HCT116 (cell line): Measurements from ENCODE around the gene TOR4A. TPM values are rescaled to one million over a fixed set of nuclear protein-coding genes. Genes with fewer than 3 reads are reported as not detected.

Experiments
- ATAC-seq: fragments of 200-7000 bp; cut with Tn5 transposase; 2 replicates; pipeline ENCODE4 v1.9.1; 2020; ENCODE audit warnings: mild to moderate bottlenecking, moderate library complexity
- BruUV-seq: library from RNA; stranded (reverse); fragments of 400-500 nt; replicated peaks from 2 replicates; lab custom pipeline; 2021; lab: Mats Ljungman, UMichigan
- CTCF ChIA-PET: fragments of 300-600 bp; sonication (Branson Sonifier 250); formaldehyde crosslinking; loops from one replicate; lab custom pipeline; 2021; ENCODE audit warnings: antibody characterized with exemption; lab: Charles Lee
- POLR2A ChIA-PET: fragments of 300-600, 350-600 bp; sonication (Branson Sonifier 250); formaldehyde crosslinking; loops from one replicate; lab custom pipeline; 2021; ENCODE audit warnings: antibody characterized with exemption; lab: Charles Lee
- RAD21 ChIA-PET, 2 experiments: fragments of 300-600 bp; sonication (Branson Sonifier 250); formaldehyde crosslinking; loops; one replicate each; lab custom pipeline; 2023; ENCODE audit warnings: low total read pairs in 2 of 2; ENCODE audit not compliant: uncharacterized antibody in 2 of 2, unreplicated experiment in 2 of 2, low non-redundant PET in 1 of 2; lab: Charles Lee
- DNase-seq: peaks from one replicate; pipeline ENCODE4 v3.0.0-alpha.2; 2010; ENCODE audit warnings: low read depth, low spot score
- H2AFZ ChIP-seq: fragments of 200-600 bp; shearing (Covaris generic), sonication (generic); 2 replicates; pipeline ENCODE4 v1.6.1; 2017; ENCODE audit warnings: low read depth, mixed run types, mixed read lengths, antibody characterized with exemption, low read length; ENCODE audit not compliant: poor library complexity, severe bottlenecking
- H3K27ac ChIP-seq: 2 replicates; pipeline ENCODE4 v1.5.1; 2012; ENCODE audit warnings: low read depth, low read length
- H3K27me3 ChIP-seq: fragments of 200-600 bp; sonication (generic); 2 replicates; pipeline ENCODE4 v1.6.1; 2016; ENCODE audit warnings: mixed run types, low read length, mixed read lengths; ENCODE audit not compliant: insufficient read depth
- H3K36me3 ChIP-seq, 2 experiments: fragments of 200-500 bp in 1 of 2; fragments of 200-600 bp in 1 of 2; sonication (Bioruptor generic) in 1 of 2; sonication (generic) in 1 of 2; 2 replicates each; pipeline versions ENCODE4 v1.5.1 to v1.6.1; 2014 to 2016; ENCODE audit warnings: low read length in 2 of 2, inconsistent platforms in 1 of 2, mixed read lengths in 1 of 2, mixed run types in 1 of 2; ENCODE audit not compliant: insufficient read depth in 2 of 2, control insufficient read depth in 1 of 2
- H3K4me1 ChIP-seq, 2 experiments: fragments of 200-600 bp in 1 of 2; sonication (generic) in 1 of 2; 2 replicates each; pipeline versions ENCODE4 v1.5.1 to v1.6.1; 2012 to 2017; ENCODE audit warnings: low read length in 2 of 2, inconsistent platforms in 1 of 2, mild to moderate bottlenecking in 1 of 2, mixed read lengths in 1 of 2, mixed run types in 1 of 2, moderate library complexity in 1 of 2; ENCODE audit not compliant: insufficient read depth in 2 of 2, control insufficient read depth in 1 of 2
- H3K4me2 ChIP-seq: fragments of 200-600 bp; sonication (generic); 2 replicates; pipeline ENCODE4 v1.6.1; 2017; ENCODE audit warnings: mixed run types, low read length, mixed read lengths
- H3K4me3 ChIP-seq, 2 experiments: fragments of 200-600 bp in 1 of 2; sonication (generic) in 1 of 2; replicated peaks in 1 of 2; 2 replicates each; pipeline ENCODE4 v1.5.1; 2011 to 2016; ENCODE audit warnings: low read length in 2 of 2, control low read depth in 1 of 2, low read depth in 1 of 2, mild to moderate bottlenecking in 1 of 2, mixed read lengths in 1 of 2, mixed run types in 1 of 2
- H3K79me2 ChIP-seq: fragments of 200-600 bp; sonication (generic); 2 replicates; pipeline ENCODE4 v1.6.1; 2017; ENCODE audit warnings: mild to moderate bottlenecking, mixed run types, low read length, moderate library complexity, mixed read lengths; ENCODE audit not compliant: insufficient read depth
- H3K9ac ChIP-seq: fragments of 200-600 bp; sonication (generic); 2 replicates; pipeline ENCODE4 v1.6.1; 2016; ENCODE audit warnings: low read length, mixed read lengths
- H3K9me2 ChIP-seq: fragments of 200-600 bp; sonication (generic), shearing (Covaris generic); 2 replicates; pipeline ENCODE4 v1.6.1; 2017; ENCODE audit warnings: mixed run types, mild to moderate bottlenecking, moderate library complexity; ENCODE audit not compliant: insufficient read depth
- H3K9me3 ChIP-seq, 2 experiments: fragments of 200-500 bp in 1 of 2; fragments of 200-600 bp in 1 of 2; sonication (Bioruptor generic) in 1 of 2; sonication (generic) in 1 of 2; 2 replicates each; pipeline ENCODE4 v1.6.1; 2014 to 2017; ENCODE audit warnings: low read length in 2 of 2, mixed read lengths in 2 of 2, inconsistent platforms in 1 of 2, low read depth in 1 of 2, mild to moderate bottlenecking in 1 of 2, mixed run types in 1 of 2, moderate library complexity in 1 of 2; ENCODE audit not compliant: control insufficient read depth in 1 of 2, insufficient read depth in 1 of 2
- H4K20me1 ChIP-seq: fragments of 200-600 bp; sonication (generic), shearing (Covaris generic); 2 replicates; pipeline ENCODE4 v1.6.1; 2017; ENCODE audit warnings: mixed run types, mild to moderate bottlenecking, moderate library complexity; ENCODE audit not compliant: insufficient read depth
- ATF3 ChIP-seq: IDR thresholded peaks from 2 replicates; pipeline ENCODE4 v1.6.1; 2012
- CEBPB ChIP-seq: IDR thresholded peaks from 2 replicates; pipeline ENCODE4 v1.6.1; 2012; ENCODE audit warnings: low read depth
- CTCF ChIP-seq, 3 experiments: fragments of 200-600 bp in 1 of 3; sonication (generic) in 1 of 3; IDR thresholded peaks in 2 of 3; conservative IDR thresholded peaks in 1 of 3; 2 replicates each; pipeline ENCODE4 v1.5.1; 2012 to 2017; ENCODE audit warnings: low read depth in 2 of 3, low read length in 2 of 3, antibody characterized with exemption in 1 of 3, borderline replicate concordance in 1 of 3, control low read depth in 1 of 3, mild to moderate bottlenecking in 1 of 3, mixed read lengths in 1 of 3, mixed run types in 1 of 3, moderate library complexity in 1 of 3; ENCODE audit not compliant: insufficient read depth in 1 of 3
- EGR1 ChIP-seq: IDR thresholded peaks from 2 replicates; pipeline ENCODE4 v1.6.1; 2012; ENCODE audit warnings: low read depth
- EZH2 ChIP-seq: fragments of 200-600 bp; sonication (generic); IDR thresholded peaks from 2 replicates; pipeline ENCODE4 v1.6.1; 2017; ENCODE audit warnings: antibody characterized with exemption, mixed run types
- EZH2phosphoT487 ChIP-seq: fragments of 200-600 bp; IDR thresholded peaks from 2 replicates; pipeline ENCODE4 v1.6.1; 2018; ENCODE audit warnings: antibody characterized with exemption, borderline replicate concordance
- FOSL1 ChIP-seq: IDR thresholded peaks from 2 replicates; pipeline ENCODE4 v1.6.1; 2012; ENCODE audit warnings: low read depth
- JUND ChIP-seq: IDR thresholded peaks from 2 replicates; pipeline ENCODE4 v1.6.1; 2012
- MAX ChIP-seq: IDR thresholded peaks from 2 replicates; pipeline ENCODE4 v1.6.1; 2012
- POLR2A ChIP-seq: IDR thresholded peaks from 2 replicates; pipeline ENCODE4 v1.7.0; 2011; ENCODE audit warnings: borderline replicate concordance; ENCODE audit not compliant: insufficient read depth, insufficient read length; ENCODE audit errors: extremely low read depth
- RAD21 ChIP-seq: IDR thresholded peaks from 2 replicates; pipeline ENCODE4 v1.6.1; 2012; ENCODE audit warnings: low read depth, mild to moderate bottlenecking
- REST ChIP-seq: IDR thresholded peaks from 2 replicates; pipeline ENCODE4 v1.6.1; 2012; ENCODE audit warnings: low read depth
- SIN3A ChIP-seq: IDR thresholded peaks from 2 replicates; pipeline ENCODE4 v1.6.1; 2012; ENCODE audit warnings: low read depth
- SP1 ChIP-seq: IDR thresholded peaks from 2 replicates; pipeline ENCODE4 v1.6.1; 2012; ENCODE audit warnings: low read depth
- TCF7L2 ChIP-seq: IDR thresholded peaks from 2 replicates; pipeline ENCODE4 v1.7.0; 2011; ENCODE audit warnings: borderline replicate concordance, inconsistent platforms; ENCODE audit not compliant: insufficient read depth, insufficient read length; ENCODE audit errors: extremely low read depth
- YY1 ChIP-seq: IDR thresholded peaks from 2 replicates; pipeline ENCODE4 v1.6.1; 2011; ENCODE audit warnings: low read length, low read depth, moderate library complexity, mild to moderate bottlenecking; ENCODE audit not compliant: insufficient replicate concordance; ENCODE audit errors: extremely low read depth
- ZFX ChIP-seq: fragments of 450-650 bp; IDR thresholded peaks from 2 replicates; pipeline ENCODE4 v1.6.1; 2017
- ZNF274 ChIP-seq: fragments of 200-500 bp; sonication (Bioruptor generic); IDR thresholded peaks from 2 replicates; pipeline ENCODE4 v1.6.1; 2014; ENCODE audit warnings: mild to moderate bottlenecking, low read depth, low read length, inconsistent platforms
- intact Hi-C: fragments of 100-400 bp; cut with micrococcal nuclease; formaldehyde crosslinking; loops from 2 replicates; pipeline ENCODE4 v1.10.0; 2022
- total RNA-seq: library from RNA; stranded (reverse); gene quantifications from one replicate; pipeline ENCODE4 v1.2.1, GENCODE V29; 2021; ENCODE audit not compliant: unreplicated experiment
- TF ChIP-seq, protein P1 (sequence below): IDR thresholded peaks from 2 replicates; pipeline ENCODE4 v1.6.1; 2011; ENCODE audit warnings: mild to moderate bottlenecking, low read length, moderate library complexity; ENCODE audit not compliant: insufficient replicate concordance; ENCODE audit errors: extremely low read depth

Gene TOR4A
- total RNA-seq, 1 experiment from 2014 or later, result 34.0 TPM

GRCh38 chr9:137267933-137268355, 9.6 kb upstream of the TOR4A start:
- Histone ChIP-seq H3K4me2 (no peak overlapping the region), H3K27ac (no peak overlapping the region), H3K36me3 (peaks cover 12 to 31% of the 10 kb centered on the region in 2 experiments; a peak in 3 of 4 replicates), H3K9ac (no peak overlapping the region), H3K27me3 (no peaks in the 10 kb centered on the region), H3K79me2 (peaks cover 6% of the 10 kb centered on the region; the same call in 1 of the 2 replicates), H3K4me1 (no peaks in the 10 kb centered on the region; a peak in 1 of 4 replicates), H2AFZ (no peak overlapping the region), H3K4me3 (no peak overlapping the region), H3K9me3 (no peaks in the 10 kb centered on the region), H4K20me1 (no peaks in the 10 kb centered on the region), H3K9me2 (no peaks in the 10 kb centered on the region)
- DNase-seq, result no peak
- ATAC-seq, result no peak
- ChIA-PET RAD21 (no interaction called here), POLR2A (no interaction called here), CTCF (no interaction called here)
- intact Hi-C loops, result no loop called here
- no peak for TF ChIP-seq EZH2
- no peak for TF ChIP-seq FOSL1
- no peak for TF ChIP-seq REST
- no peak for TF ChIP-seq CEBPB
- TF ChIP-seq TCF7L2, result no peak
- TF ChIP-seq RAD21, result no peak
- no peak for TF ChIP-seq EGR1
- TF ChIP-seq YY1, result no peak
- no peak for TF ChIP-seq EZH2phosphoT487
- no peak for TF ChIP-seq JUND
- no peak for TF ChIP-seq ZNF274
- TF ChIP-seq ZFX, result no peak
- no peak for TF ChIP-seq ATF3
- no peak for TF ChIP-seq POLR2A
- TF ChIP-seq SIN3A, result no peak
- no peak for TF ChIP-seq MAX
- TF ChIP-seq CTCF (IDR thresholded peaks at IDR 0.05 in 2 of 3, conservative IDR thresholded peaks at IDR 0.05 in 1 of 3; ENCODE audit: borderline replicate concordance in 1 of 3, insufficient read depth in 1 of 3, low read depth in 2 of 3, low read length in 2 of 3), result no peak
- TF ChIP-seq, protein P1, sequence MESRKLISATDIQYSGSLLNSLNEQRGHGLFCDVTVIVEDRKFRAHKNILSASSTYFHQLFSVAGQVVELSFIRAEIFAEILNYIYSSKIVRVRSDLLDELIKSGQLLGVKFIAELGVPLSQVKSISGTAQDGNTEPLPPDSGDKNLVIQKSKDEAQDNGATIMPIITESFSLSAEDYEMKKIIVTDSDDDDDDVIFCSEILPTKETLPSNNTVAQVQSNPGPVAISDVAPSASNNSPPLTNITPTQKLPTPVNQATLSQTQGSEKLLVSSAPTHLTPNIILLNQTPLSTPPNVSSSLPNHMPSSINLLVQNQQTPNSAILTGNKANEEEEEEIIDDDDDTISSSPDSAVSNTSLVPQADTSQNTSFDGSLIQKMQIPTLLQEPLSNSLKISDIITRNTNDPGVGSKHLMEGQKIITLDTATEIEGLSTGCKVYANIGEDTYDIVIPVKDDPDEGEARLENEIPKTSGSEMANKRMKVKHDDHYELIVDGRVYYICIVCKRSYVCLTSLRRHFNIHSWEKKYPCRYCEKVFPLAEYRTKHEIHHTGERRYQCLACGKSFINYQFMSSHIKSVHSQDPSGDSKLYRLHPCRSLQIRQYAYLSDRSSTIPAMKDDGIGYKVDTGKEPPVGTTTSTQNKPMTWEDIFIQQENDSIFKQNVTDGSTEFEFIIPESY, result no peak
- no peak for TF ChIP-seq SP1
- no TSS peak for BruUV-seq
